ENCODE data around the gene BICRAL.

GRCh38 chr6:42769051-42769450, 12.8 kb upstream of the BICRAL start:
- TF ChIP-seq CTCF (conservative IDR thresholded peaks at IDR 0.05; ENCODE audit: low read depth, low read length), result no peak
- no peak for TF ChIP-seq EZH2 (IDR thresholded peaks at IDR 0.05; ENCODE audit: borderline replicate concordance, low read depth, low read length, poor library complexity, severe bottlenecking)

Measured in A673 (cell line).